Ovary (tissue), 9 donors: ENCODE results near the gene SPSB1. TPM values are rescaled to one million over a fixed set of nuclear protein-coding genes. Genes with fewer than 3 reads are reported as not detected.

Source experiments
- DNase-seq, 5 donors: peaks; one replicate each; pipeline ENCODE4 v3.0.0-alpha.2; 2019 to 2020
- H3K27ac ChIP-seq, 2 donors: fragments of 200-600 bp; one replicate each; pipeline versions ENCODE4 v1.5.1 to v1.8.0; 2019 to 2022
- H3K27me3 ChIP-seq: fragments of 200-600 bp; one replicate; pipeline ENCODE4 v1.8.0; 2022
- H3K36me3 ChIP-seq: fragments of 200-600 bp; sonication (generic); one replicate; pipeline ENCODE4 v1.5.1; 2019
- H3K4me1 ChIP-seq: one replicate; pipeline ENCODE4 v1.8.1; 2013; ENCODE audit warnings: mild to moderate bottlenecking, moderate library complexity; ENCODE audit not compliant: insufficient read depth
- H3K4me3 ChIP-seq: fragments of 200-600 bp; sonication (generic); one replicate; pipeline ENCODE4 v1.5.1; 2017
- H3K9me3 ChIP-seq, 2 donors: fragments of 200-600 bp in 1 of 2; sonication (generic) in 1 of 2; one replicate each; pipeline versions ENCODE4 v1.5.1 to v1.8.1; 2013 to 2019; ENCODE audit warnings: mild to moderate bottlenecking in 1 of 2, moderate library complexity in 1 of 2
- CTCF ChIP-seq, 3 donors: fragments of 450-650 bp in 2 of 3; fragments of 200-600 bp in 1 of 3; IDR thresholded peaks; one replicate each; pipeline versions ENCODE4 v1.5.1 to v1.8.0; 2016 to 2022; ENCODE audit warnings: antibody characterized with exemption in 3 of 3, mild to moderate bottlenecking in 1 of 3
- EP300 ChIP-seq: sonication (generic); formaldehyde crosslinking; IDR thresholded peaks from one replicate; pipeline ENCODE4 v1.6.1; 2017; ENCODE audit warnings: antibody characterized with exemption
- POLR2A ChIP-seq: fragments of 450-650 bp; IDR thresholded peaks from one replicate; pipeline ENCODE4 v1.6.1; 2017; ENCODE audit warnings: antibody characterized with exemption, mild to moderate bottlenecking, moderate library complexity
- WGBS, 3 donors: extraction: QIAGEN DNeasy Blood & Tissue Kit in 1 of 3; methylation state at CpG; one replicate each; pipeline versions ENCODE4 v1.1.5 to v1.1.7; 2013 to 2017; 5-methylcytosine and 5-hydroxymethylcytosine counted together
- intact Hi-C, 4 donors: fragments of 100-400 bp; cut with DNase I; formaldehyde crosslinking; loops; one replicate each; pipeline versions ENCODE4 v1.11.0 to v1.15.1; 2022 to 2023
- polyA plus RNA-seq, 2 donors: library from polyadenylated mRNA; stranded (reverse); fragments of 200-250 nt in 1 of 2; fragments of 350-450 nt in 1 of 2; fragmentation: Illumina TruSeq in 1 of 2; extraction: RNeasy Lipid Tissue Mini Kit (QIAGEN cat#74804) in 1 of 2; gene quantifications; one replicate each; pipeline ENCODE4 v1.2.3, GENCODE V29; 2013 to 2014
- total RNA-seq, 7 donors: library from RNA; depleted of rRNA in 2 of 7; stranded (reverse); fragments of >200 nt in 2 of 7; fragmentation: NEBNext Ultra II Directional in 3 of 7; extraction: Animal tissue kit (Norgen Biotek cat#: 25700) in 3 of 7; gene quantifications; one replicate each; pipeline versions ENCODE4 v1.1.0 to v1.2.4, GENCODE V29; 2016 to 2023
- donor health status: DM: no; HTN: no; CAD: no; lungs with moderate emphysema.
- donor health status: DM: no; HTN: no; CAD: no.
- donor health status: Bipolar disorder and iron deficiency.
- donor health status: DM: yes; HTN: yes; CAD: no.
- donor health status: DM: no; HTN: no; CAD: no.
- donor health status: DM: yes; HTN: yes; CAD: no.

Gene SPSB1
- total and polyA plus RNA-seq, 9 donors = 20.4 to 69.6 (median 34.4) TPM

GRCh38 chr1:9413071-9413876 lies 120.6 kb downstream of the SPSB1 start:
- DNase-seq = peak; percentile 85 to 92 (median 87)
- peaks cover 24% of the 10 kb centered on the region for H3K4me1 ChIP-seq
- H3K27ac ChIP-seq = peak overlapping the region; percentile 71 to 81
- no peaks in the 10 kb centered on the region for H3K27me3 ChIP-seq
- TF ChIP-seq EP300 (no peak), POLR2A (no peak), CTCF (IDR thresholded peaks at IDR 0.05) (no peak)
- no peaks in the 10 kb centered on the region for H3K9me3 ChIP-seq
- H3K36me3 ChIP-seq = no peaks in the 10 kb centered on the region
- intact Hi-C loops = no loop called here
- 2 to 7% (median 5%) methylated on average over 17 of the region's 17 CpGs for WGBS, 3 donors
- H3K4me3 ChIP-seq = no peak overlapping the region

GRCh38 chr1:9413877-9414213 lies 121.2 kb downstream of the SPSB1 start:
- DNase-seq = no peak
- WGBS, 3 donors = 8 to 13% (median 11%) methylated on average over 4 of the region's 4 CpGs
- intact Hi-C loops = no loop called here
- Histone ChIP-seq H3K27ac (peak overlapping the region; percentile 71 to 81), H3K36me3 (no peaks in the 10 kb centered on the region), H3K27me3 (no peaks in the 10 kb centered on the region), H3K4me3 (no peak overlapping the region), H3K4me1 (peaks cover 24% of the 10 kb centered on the region), H3K9me3 (no peaks in the 10 kb centered on the region)
- TF ChIP-seq CTCF (IDR thresholded peaks at IDR 0.05) (no peak), POLR2A (no peak), EP300 (no peak)

- Histone ChIP-seq H3K9me3 (no peaks in the 10 kb centered on the region), H3K27ac (no peak overlapping the region), H3K27me3 (no peaks in the 10 kb centered on the region), H3K36me3 (no peaks in the 10 kb centered on the region), H3K4me1 (peaks cover 24% of the 10 kb centered on the region), H3K4me3 (no peak overlapping the region)
- 94 to 96% (median 95%) methylated on average over 9 of the region's 9 CpGs for WGBS, 3 donors
- TF ChIP-seq CTCF (IDR thresholded peaks at IDR 0.05) = no peak
- intact Hi-C loops = no loop called here
- DNase-seq = no peak
These were observed 123.8 kb downstream of the SPSB1 start for GRCh38 chr1:9416506-9416905.

GRCh38 chr1:9416918-9417500 lies 124.3 kb downstream of the SPSB1 start:
- H3K4me3 ChIP-seq = no peak overlapping the region
- no peaks in the 10 kb centered on the region for H3K27me3 ChIP-seq
- H3K36me3 ChIP-seq = no peaks in the 10 kb centered on the region
- TF ChIP-seq CTCF (IDR thresholded peaks at IDR 0.05) (no peak), EP300 (no peak), POLR2A (no peak)
- intact Hi-C loops = no loop called here
- no peaks in the 10 kb centered on the region for H3K9me3 ChIP-seq
- DNase-seq = no peak
- H3K27ac ChIP-seq = no peak overlapping the region
- 90 to 97% (median 92%) methylated on average over 18 of the region's 18 CpGs for WGBS, 3 donors
- peaks cover 21% of the 10 kb centered on the region for H3K4me1 ChIP-seq
